ENCODE measurements around the gene LRRC14B. TPM values are rescaled to one million over a fixed set of nuclear protein-coding genes. Genes with fewer than 3 reads are reported as not detected.

LRRC14B gene
- total RNA-seq (not detected), total RNA-seq (0 reads per million in 2 donors)

- DNase-seq (no peak), ATAC-seq (no peak)
- Mint-ChIP-seq H3K36me3 (ENCODE audit: low read depth) (no peaks in the 10 kb centered on the region), H3K4me1 (peaks cover 10% of the 10 kb centered on the region), H3K4me3 (no peak within 1 kb of the TSS), H3K27me3 (peaks cover 5% of the 10 kb centered on the region), H3K27ac (peak within 1 kb of the TSS; percentile 72)
- H3K9me3 ChIP-seq (ENCODE audit: control insufficient read depth, low read length, poor library complexity, severe bottlenecking): no peaks in the 10 kb centered on the region
Observed at GRCh38 chr5:191036-191948, at the start of gene LRRC14B. TSS of gene LRRC14B (plus strand) at chr5:191495. CDS start at chr5:191539, 44 bp downstream.

GRCh38 chr5:141761-142160 is 49.5 kb upstream of the LRRC14B start:
- no peaks in the 10 kb centered on the region for H3K9me3 ChIP-seq (ENCODE audit: control insufficient read depth, low read length, poor library complexity, severe bottlenecking)
- no peak overlapping the region for H3K27ac Mint-ChIP-seq
- DNase-seq (no peak), ATAC-seq (no peak)
- H3K4me1 Mint-ChIP-seq: peaks cover 2% of the 10 kb centered on the region
- peaks cover 19% of the 10 kb centered on the region for H3K27me3 Mint-ChIP-seq
- H3K36me3 Mint-ChIP-seq (ENCODE audit: low read depth): peaks cover 7% of the 10 kb centered on the region
- H3K4me3 Mint-ChIP-seq: no peak overlapping the region

- H3K36me3 Mint-ChIP-seq (ENCODE audit: low read depth): peaks cover 7% of the 10 kb centered on the region
- ATAC-seq (no peak), DNase-seq (no peak)
- peaks cover 19% of the 10 kb centered on the region for H3K27me3 Mint-ChIP-seq
- no peaks in the 10 kb centered on the region for H3K9me3 ChIP-seq (ENCODE audit: control insufficient read depth, low read length, poor library complexity, severe bottlenecking)
- H3K4me3 Mint-ChIP-seq: no peak overlapping the region
- H3K27ac Mint-ChIP-seq: no peak overlapping the region
- H3K4me1 Mint-ChIP-seq: peaks cover 2% of the 10 kb centered on the region
Observed at GRCh38 chr5:142246-142810, 49.0 kb upstream of the LRRC14B start.

GRCh38 chr5:143041-143440 is 48.3 kb upstream of the LRRC14B start:
- Mint-ChIP-seq H3K4me1 (peaks cover 2% of the 10 kb centered on the region), H3K36me3 (ENCODE audit: low read depth) (peaks cover 7% of the 10 kb centered on the region), H3K4me3 (no peak overlapping the region), H3K27ac (no peak overlapping the region), H3K27me3 (peaks cover 19% of the 10 kb centered on the region)
- DNase-seq (no peak), ATAC-seq (no peak)
- peaks cover 2% of the 10 kb centered on the region for H3K9me3 ChIP-seq (ENCODE audit: control insufficient read depth, low read length, poor library complexity, severe bottlenecking)

GRCh38 chr5:144941-145340 is 46.4 kb upstream of the LRRC14B start:
- DNase-seq (no peak), ATAC-seq (no peak)
- Mint-ChIP-seq H3K27ac (no peak overlapping the region), H3K4me1 (peaks cover 2% of the 10 kb centered on the region), H3K4me3 (no peak overlapping the region), H3K27me3 (peaks cover 19% of the 10 kb centered on the region), H3K36me3 (ENCODE audit: low read depth) (peaks cover 7% of the 10 kb centered on the region)
- H3K9me3 ChIP-seq (ENCODE audit: control insufficient read depth, low read length, poor library complexity, severe bottlenecking): peaks cover 5% of the 10 kb centered on the region

- no peak overlapping the region for H3K27ac Mint-ChIP-seq
- H3K9me3 ChIP-seq (ENCODE audit: control insufficient read depth, low read length, poor library complexity, severe bottlenecking): peaks cover 5% of the 10 kb centered on the region
- peaks cover 19% of the 10 kb centered on the region for H3K27me3 Mint-ChIP-seq
- ATAC-seq (no peak), DNase-seq (no peak)
- peaks cover 7% of the 10 kb centered on the region for H3K36me3 Mint-ChIP-seq (ENCODE audit: low read depth)
- no peak overlapping the region for H3K4me3 Mint-ChIP-seq
- H3K4me1 Mint-ChIP-seq: peaks cover 2% of the 10 kb centered on the region
Observed at GRCh38 chr5:145585-146323, 45.5 kb upstream of the LRRC14B start.

- no peak for ATAC-seq
Observed at GRCh38 chr5:147751-148150, 43.5 kb upstream of the LRRC14B start.

GRCh38 chr5:149745-150485 is 41.4 kb upstream of the LRRC14B start:
- H3K36me3 Mint-ChIP-seq (ENCODE audit: low read depth): peaks cover 6% of the 10 kb centered on the region
- DNase-seq (no peak), ATAC-seq (no peak)
- no peaks in the 10 kb centered on the region for H3K4me1 Mint-ChIP-seq
- H3K27me3 Mint-ChIP-seq: peaks cover 8% of the 10 kb centered on the region
- H3K27ac Mint-ChIP-seq: no peak overlapping the region
- peaks cover 5% of the 10 kb centered on the region for H3K9me3 ChIP-seq (ENCODE audit: control insufficient read depth, low read length, poor library complexity, severe bottlenecking)
- no peak overlapping the region for H3K4me3 Mint-ChIP-seq

More at GRCh38 chr5:147751-148150, 43.5 kb upstream of the LRRC14B start:
- Mint-ChIP-seq H3K4me3 (no peak overlapping the region), H3K27ac (no peak overlapping the region), H3K36me3 (ENCODE audit: low read depth) (peaks cover 2% of the 10 kb centered on the region), H3K4me1 (no peaks in the 10 kb centered on the region), H3K27me3 (peaks cover 11% of the 10 kb centered on the region)
- peaks cover 5% of the 10 kb centered on the region for H3K9me3 ChIP-seq (ENCODE audit: control insufficient read depth, low read length, poor library complexity, severe bottlenecking)
- no peak for DNase-seq

- DNase-seq: no peak
- Mint-ChIP-seq H3K27me3 (peaks cover 16% of the 10 kb centered on the region), H3K36me3 (ENCODE audit: low read depth) (peaks cover 6% of the 10 kb centered on the region), H3K4me3 (no peak overlapping the region), H3K27ac (no peak overlapping the region), H3K4me1 (no peaks in the 10 kb centered on the region)
- H3K9me3 ChIP-seq (ENCODE audit: control insufficient read depth, low read length, poor library complexity, severe bottlenecking): peaks cover 5% of the 10 kb centered on the region
- no peak for ATAC-seq
Observed at GRCh38 chr5:150746-151145, 40.5 kb upstream of the LRRC14B start.

- H3K36me3 Mint-ChIP-seq (ENCODE audit: low read depth): peaks cover 4% of the 10 kb centered on the region
- peaks cover 5% of the 10 kb centered on the region for H3K9me3 ChIP-seq (ENCODE audit: control insufficient read depth, low read length, poor library complexity, severe bottlenecking)
- H3K4me3 Mint-ChIP-seq: no peak overlapping the region
Observed at GRCh38 chr5:152077-152476, 39.2 kb upstream of the LRRC14B start.

GRCh38 chr5:153256-153655 is 38.0 kb upstream of the LRRC14B start:
- H3K27ac Mint-ChIP-seq: no peak overlapping the region
- H3K27me3 Mint-ChIP-seq: peaks cover 25% of the 10 kb centered on the region
- H3K9me3 ChIP-seq (ENCODE audit: control insufficient read depth, low read length, poor library complexity, severe bottlenecking): peaks cover 1% of the 10 kb centered on the region
- ATAC-seq (no peak), DNase-seq (no peak)
- no peak overlapping the region for H3K4me3 Mint-ChIP-seq
- no peaks in the 10 kb centered on the region for H3K4me1 Mint-ChIP-seq
- peaks cover 4% of the 10 kb centered on the region for H3K36me3 Mint-ChIP-seq (ENCODE audit: low read depth)

More at GRCh38 chr5:152077-152476, 39.2 kb upstream of the LRRC14B start:
- Mint-ChIP-seq H3K27ac (no peak overlapping the region), H3K4me1 (no peaks in the 10 kb centered on the region), H3K27me3 (peaks cover 23% of the 10 kb centered on the region)
- ATAC-seq (no peak), DNase-seq (no peak)

- peaks cover 32% of the 10 kb centered on the region for H3K27me3 Mint-ChIP-seq
- DNase-seq (no peak), ATAC-seq (no peak)
- H3K4me3 Mint-ChIP-seq: no peak overlapping the region
- H3K27ac Mint-ChIP-seq: no peak overlapping the region
- peaks cover 4% of the 10 kb centered on the region for H3K36me3 Mint-ChIP-seq (ENCODE audit: low read depth)
- H3K9me3 ChIP-seq (ENCODE audit: control insufficient read depth, low read length, poor library complexity, severe bottlenecking): no peaks in the 10 kb centered on the region
- peaks cover under 1% of the 10 kb centered on the region for H3K4me1 Mint-ChIP-seq
Observed at GRCh38 chr5:154236-154635, 37.1 kb upstream of the LRRC14B start.
